DND-41 (cell line): ENCODE data around the gene SCUBE1.

Experiments
- EZH2 ChIP-seq: IDR thresholded peaks from 3 replicates; pipeline ENCODE4 v1.6.1; 2012; ENCODE audit warnings: borderline replicate concordance, low read depth, mild to moderate bottlenecking, moderate library complexity, low read length, inconsistent platforms; ENCODE audit not compliant: severe bottlenecking
- TF ChIP-seq, protein P1 (sequence below): IDR thresholded peaks from 2 replicates; pipeline ENCODE4 v1.5.1; 2012; ENCODE audit warnings: borderline replicate concordance, low read length, moderate library complexity, mild to moderate bottlenecking; ENCODE audit not compliant: poor library complexity, severe bottlenecking; ENCODE audit errors: extremely low read depth

DNA sequence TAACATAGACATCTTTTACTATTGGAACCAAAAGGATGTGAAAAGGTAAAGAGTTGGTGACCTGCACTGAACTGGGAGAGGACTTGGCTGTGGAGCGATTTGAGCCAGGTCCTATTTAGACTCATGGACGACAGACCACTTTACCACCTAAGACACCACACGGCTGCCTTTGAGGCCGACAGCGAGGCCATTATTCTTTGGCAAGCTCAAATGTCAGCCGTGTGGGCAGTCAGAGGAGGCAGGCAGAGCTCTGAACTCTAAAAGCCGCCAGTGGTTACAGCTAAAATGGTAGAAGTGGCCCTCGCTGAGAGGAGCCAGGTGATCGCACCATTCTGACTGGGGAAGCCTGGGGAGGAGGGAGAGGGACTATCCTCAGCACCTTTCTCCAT, 50.5 kb downstream of the SCUBE1 start:
- TF ChIP-seq, protein P1, sequence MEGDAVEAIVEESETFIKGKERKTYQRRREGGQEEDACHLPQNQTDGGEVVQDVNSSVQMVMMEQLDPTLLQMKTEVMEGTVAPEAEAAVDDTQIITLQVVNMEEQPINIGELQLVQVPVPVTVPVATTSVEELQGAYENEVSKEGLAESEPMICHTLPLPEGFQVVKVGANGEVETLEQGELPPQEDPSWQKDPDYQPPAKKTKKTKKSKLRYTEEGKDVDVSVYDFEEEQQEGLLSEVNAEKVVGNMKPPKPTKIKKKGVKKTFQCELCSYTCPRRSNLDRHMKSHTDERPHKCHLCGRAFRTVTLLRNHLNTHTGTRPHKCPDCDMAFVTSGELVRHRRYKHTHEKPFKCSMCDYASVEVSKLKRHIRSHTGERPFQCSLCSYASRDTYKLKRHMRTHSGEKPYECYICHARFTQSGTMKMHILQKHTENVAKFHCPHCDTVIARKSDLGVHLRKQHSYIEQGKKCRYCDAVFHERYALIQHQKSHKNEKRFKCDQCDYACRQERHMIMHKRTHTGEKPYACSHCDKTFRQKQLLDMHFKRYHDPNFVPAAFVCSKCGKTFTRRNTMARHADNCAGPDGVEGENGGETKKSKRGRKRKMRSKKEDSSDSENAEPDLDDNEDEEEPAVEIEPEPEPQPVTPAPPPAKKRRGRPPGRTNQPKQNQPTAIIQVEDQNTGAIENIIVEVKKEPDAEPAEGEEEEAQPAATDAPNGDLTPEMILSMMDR, result no peak
- TF ChIP-seq EZH2, result no peak
